Sigmoid colon (tissue), 7 donors: ENCODE results near the gene WNT10A. TPM values are rescaled to one million over a fixed set of nuclear protein-coding genes. Genes with fewer than 3 reads are reported as not detected.
A peak's percentile ranks its signal among the peaks of the same experiment; 100 is the strongest.

Experiments used
- DNase-seq: peaks from one replicate; pipeline ENCODE4 v3.0.0-alpha.2; 2019
- H3K27ac ChIP-seq, 4 donors: fragments of 200-600 bp; sonication (generic); one replicate each; pipeline ENCODE4 v1.5.1; 2016 to 2019; ENCODE audit warnings: mild to moderate bottlenecking in 1 of 4
- H3K27me3 ChIP-seq, 3 donors: fragments of 200-600 bp; sonication (generic); one replicate each; pipeline ENCODE4 v1.5.1; 2019; ENCODE audit warnings: mild to moderate bottlenecking in 1 of 3
- H3K36me3 ChIP-seq, 4 donors: fragments of 200-600 bp; sonication (generic); one replicate each; pipeline ENCODE4 v1.5.1; 2016 to 2019
- H3K4me1 ChIP-seq, 4 donors: fragments of 200-600 bp; sonication (generic); one replicate each; pipeline ENCODE4 v1.5.1; 2017 to 2019
- H3K4me3 ChIP-seq, 4 donors: fragments of 200-600 bp; sonication (generic); one replicate each; pipeline ENCODE4 v1.5.1; 2017 to 2019; ENCODE audit warnings: mild to moderate bottlenecking in 2 of 4, moderate library complexity in 1 of 4
- H3K9me3 ChIP-seq, 4 donors: fragments of 200-600 bp in 3 of 4; sonication (generic) in 3 of 4; one replicate each; pipeline versions ENCODE4 v1.5.1 to v1.6.1; 2013 to 2019
- EP300 ChIP-seq, 4 donors: sonication (generic); formaldehyde crosslinking; IDR thresholded peaks; one replicate each; pipeline ENCODE4 v1.6.1; 2017; ENCODE audit warnings: antibody characterized with exemption in 4 of 4
- POLR2A ChIP-seq, 2 donors: fragments of 450-650 bp; IDR thresholded peaks; one replicate each; pipeline ENCODE4 v1.6.1; 2016; ENCODE audit warnings: antibody characterized with exemption in 2 of 2, mild to moderate bottlenecking in 2 of 2, moderate library complexity in 2 of 2
- POLR2AphosphoS5 ChIP-seq, 4 donors: sonication (generic); formaldehyde crosslinking; IDR thresholded peaks; one replicate each; pipeline ENCODE4 v1.6.1; 2017; ENCODE audit warnings: antibody characterized with exemption in 4 of 4
- WGBS, 2 donors: extraction: QIAGEN DNeasy Blood & Tissue Kit; methylation state at CpG; one replicate each; pipeline ENCODE4 v1.1.7; 2013; 5-methylcytosine and 5-hydroxymethylcytosine counted together
- intact Hi-C: fragments of 100-400 bp; cut with DNase I; formaldehyde crosslinking; loops from one replicate; pipeline ENCODE4 v1.15.1; 2023
- polyA plus RNA-seq, 3 donors: library from polyadenylated mRNA; stranded (reverse); fragments of 200-250 nt; gene quantifications; one replicate each; pipeline ENCODE4 v1.2.3, GENCODE V29; 2013
- total RNA-seq, 4 donors: library from RNA; depleted of rRNA; stranded (reverse); fragments of >200 nt; gene quantifications; one replicate each; pipeline ENCODE4 v1.1.0, GENCODE V29; 2016
- TF ChIP-seq, protein P1 (sequence below), 4 experiments: fragments of 450-650 bp in 3 of 4; fragments of 200-600 bp in 1 of 4; IDR thresholded peaks; one replicate each; pipeline ENCODE4 v1.5.1; 2016 to 2019; ENCODE audit warnings: antibody characterized with exemption in 4 of 4, mild to moderate bottlenecking in 3 of 4, moderate library complexity in 2 of 4
- donor health status: healthy with polysubstance abuse.
- donor health status: Bipolar disorder and iron deficiency.
- donor health status: healthy.

Gene WNT10A
- total and polyA plus RNA-seq, 7 donors, result 0.38 TPM; not detected in 6

- peaks cover 0 to 20% (median 17%) of the 10 kb centered on the region in 4 donors for H3K4me1 ChIP-seq
- DNase-seq, result no peak
- no peaks in the 10 kb centered on the region for H3K9me3 ChIP-seq
- no peak overlapping the region for H3K4me3 ChIP-seq
- H3K36me3 ChIP-seq, result no peaks in the 10 kb centered on the region
- H3K27me3 ChIP-seq, result peaks cover 35 to 98% (median 72%) of the 10 kb centered on the region in 3 donors
- TF ChIP-seq, protein P1, sequence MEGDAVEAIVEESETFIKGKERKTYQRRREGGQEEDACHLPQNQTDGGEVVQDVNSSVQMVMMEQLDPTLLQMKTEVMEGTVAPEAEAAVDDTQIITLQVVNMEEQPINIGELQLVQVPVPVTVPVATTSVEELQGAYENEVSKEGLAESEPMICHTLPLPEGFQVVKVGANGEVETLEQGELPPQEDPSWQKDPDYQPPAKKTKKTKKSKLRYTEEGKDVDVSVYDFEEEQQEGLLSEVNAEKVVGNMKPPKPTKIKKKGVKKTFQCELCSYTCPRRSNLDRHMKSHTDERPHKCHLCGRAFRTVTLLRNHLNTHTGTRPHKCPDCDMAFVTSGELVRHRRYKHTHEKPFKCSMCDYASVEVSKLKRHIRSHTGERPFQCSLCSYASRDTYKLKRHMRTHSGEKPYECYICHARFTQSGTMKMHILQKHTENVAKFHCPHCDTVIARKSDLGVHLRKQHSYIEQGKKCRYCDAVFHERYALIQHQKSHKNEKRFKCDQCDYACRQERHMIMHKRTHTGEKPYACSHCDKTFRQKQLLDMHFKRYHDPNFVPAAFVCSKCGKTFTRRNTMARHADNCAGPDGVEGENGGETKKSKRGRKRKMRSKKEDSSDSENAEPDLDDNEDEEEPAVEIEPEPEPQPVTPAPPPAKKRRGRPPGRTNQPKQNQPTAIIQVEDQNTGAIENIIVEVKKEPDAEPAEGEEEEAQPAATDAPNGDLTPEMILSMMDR (IDR thresholded peaks at IDR 0.05), result no peak
- TF ChIP-seq EP300 (IDR thresholded peaks at IDR 0.05) (no peak), POLR2A (IDR thresholded peaks at IDR 0.05) (no peak), POLR2AphosphoS5 (IDR thresholded peaks at IDR 0.05) (no peak)
- no peak overlapping the region for H3K27ac ChIP-seq
- intact Hi-C loops, result no loop called here
- 14 to 17% methylated on average over 22 of the region's 22 CpGs for WGBS, 2 donors
Measured at GRCh38 chr2:218872645-218873358, 7.8 kb upstream of the WNT10A start.

DNA sequence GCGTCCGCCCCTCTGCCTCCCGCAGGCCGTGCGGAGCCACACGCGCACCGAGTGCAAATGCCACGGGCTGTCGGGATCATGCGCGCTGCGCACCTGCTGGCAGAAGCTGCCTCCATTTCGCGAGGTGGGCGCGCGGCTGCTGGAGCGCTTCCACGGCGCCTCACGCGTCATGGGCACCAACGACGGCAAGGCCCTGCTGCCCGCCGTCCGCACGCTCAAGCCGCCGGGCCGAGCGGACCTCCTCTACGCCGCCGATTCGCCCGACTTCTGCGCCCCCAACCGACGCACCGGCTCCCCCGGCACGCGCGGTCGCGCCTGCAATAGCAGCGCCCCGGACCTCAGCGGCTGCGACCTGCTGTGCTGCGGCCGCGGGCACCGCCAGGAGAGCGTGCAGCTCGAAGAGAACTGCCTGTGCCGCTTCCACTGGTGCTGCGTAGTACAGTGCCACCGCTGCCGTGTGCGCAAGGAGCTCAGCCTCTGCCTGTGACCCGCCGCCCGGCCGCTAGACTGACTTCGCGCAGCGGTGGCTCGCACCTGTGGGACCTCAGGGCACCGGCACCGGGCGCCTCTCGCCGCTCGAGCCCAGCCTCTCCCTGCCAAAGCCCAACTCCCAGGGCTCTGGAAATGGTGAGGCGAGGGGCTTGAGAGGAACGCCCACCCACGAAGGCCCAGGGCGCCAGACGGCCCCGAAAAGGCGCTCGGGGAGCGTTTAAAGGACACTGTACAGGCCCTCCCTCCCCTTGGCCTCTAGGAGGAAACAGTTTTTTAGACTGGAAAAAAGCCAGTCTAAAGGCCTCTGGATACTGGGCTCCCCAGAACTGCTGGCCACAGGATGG lies 7.1 kb upstream of the WNT10A start:
- Histone ChIP-seq H3K27ac (no peak overlapping the region), H3K27me3 (peaks cover 39 to 99% (median 80%) of the 10 kb centered on the region in 3 donors), H3K36me3 (no peaks in the 10 kb centered on the region), H3K4me1 (peaks cover 0 to 20% (median 17%) of the 10 kb centered on the region in 4 donors), H3K4me3 (no peak overlapping the region), H3K9me3 (no peaks in the 10 kb centered on the region)
- TF ChIP-seq EP300 (IDR thresholded peaks at IDR 0.05) (no peak), POLR2A (IDR thresholded peaks at IDR 0.05) (no peak), POLR2AphosphoS5 (IDR thresholded peaks at IDR 0.05) (no peak)
- TF ChIP-seq, protein P1 (IDR thresholded peaks at IDR 0.05), result no peak
- WGBS, 2 donors, result 4 to 8% methylated on average over 86 of the region's 86 CpGs
- intact Hi-C loops, result no loop called here
- no peak for DNase-seq

DNA sequence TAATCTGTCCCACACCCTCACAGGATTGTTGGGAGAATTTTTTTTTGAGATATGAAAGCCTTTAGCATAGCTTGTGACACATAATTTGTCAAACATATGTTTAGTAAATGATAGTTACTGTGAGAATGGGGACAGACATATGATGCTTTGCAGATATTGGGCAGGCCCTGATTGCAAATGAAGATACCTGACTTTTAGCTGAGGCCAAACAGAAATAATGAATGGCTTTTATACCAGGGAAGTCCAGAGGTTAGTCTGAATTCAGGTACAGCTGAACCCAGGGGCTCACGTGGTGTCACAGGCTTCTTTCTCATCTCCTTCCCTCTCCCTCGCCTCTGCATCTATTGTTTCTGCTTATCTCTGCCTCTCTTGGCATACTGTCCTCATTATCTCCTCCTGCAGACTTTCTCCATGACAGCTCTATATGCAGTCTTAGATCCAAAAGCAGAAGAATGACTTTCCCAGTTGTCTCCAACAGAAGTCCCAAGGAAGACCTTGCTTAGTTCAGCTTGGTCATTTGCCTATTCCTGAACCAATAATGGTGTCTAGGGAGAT lies 4.9 kb upstream of the WNT10A start:
- 26 to 28% methylated on average over 2 of the region's 2 CpGs for WGBS, 2 donors
- Histone ChIP-seq H3K27ac (no peak overlapping the region), H3K4me1 (peaks cover 0 to 33% (median 30%) of the 10 kb centered on the region in 4 donors), H3K27me3 (peaks cover 58 to 99% (median 95%) of the 10 kb centered on the region in 3 donors), H3K36me3 (no peaks in the 10 kb centered on the region), H3K4me3 (no peak overlapping the region), H3K9me3 (no peaks in the 10 kb centered on the region)
- TF ChIP-seq POLR2A (IDR thresholded peaks at IDR 0.05) (no peak), EP300 (IDR thresholded peaks at IDR 0.05) (no peak), POLR2AphosphoS5 (IDR thresholded peaks at IDR 0.05) (no peak)
- DNase-seq, result no peak
- intact Hi-C loops, result loop anchor here (2.0 kb wide), 1 partner anchor 23 kb away; no protein-coding TSS in a partner anchor

- Histone ChIP-seq H3K36me3 (no peaks in the 10 kb centered on the region), H3K27me3 (peaks cover 58 to 99% (median 95%) of the 10 kb centered on the region in 3 donors), H3K4me1 (peaks cover 0 to 27% (median 23%) of the 10 kb centered on the region in 4 donors), H3K9me3 (no peaks in the 10 kb centered on the region), H3K27ac (no peak overlapping the region), H3K4me3 (no peak overlapping the region)
- TF ChIP-seq, protein P1 (IDR thresholded peaks at IDR 0.05), result peak; percentile 81 to 92 (median 88)
- TF ChIP-seq EP300 (IDR thresholded peaks at IDR 0.05), result no peak
- TF ChIP-seq POLR2AphosphoS5 (IDR thresholded peaks at IDR 0.05), result no peak
- TF ChIP-seq POLR2A (IDR thresholded peaks at IDR 0.05), result no peak
- 1 to 2% methylated on average over 3 of the region's 3 CpGs for WGBS, 2 donors
- DNase-seq, result peak; percentile 78
- intact Hi-C loops, result loop anchor here (2.0 kb wide), 1 partner anchor 22 kb away; no protein-coding TSS in a partner anchor
Measured at GRCh38 chr2:218876562-218877219, 4.0 kb upstream of the WNT10A start.
